ENCODE measurements around the gene EYA2.

Gene EYA2

GRCh38 chr20:47051936-47052526 is 157.4 kb downstream of the EYA2 start:
- ATAC-seq (replicated peaks; ENCODE audit: extremely low read depth, poor library complexity, severe bottlenecking), result no peak
- H3K4me1 Mint-ChIP-seq, result no peaks in the 10 kb centered on the region
- H3K4me3 Mint-ChIP-seq, result no peak overlapping the region
- peaks cover 41% of the 10 kb centered on the region for H3K27me3 Mint-ChIP-seq
- H3K9me3 Mint-ChIP-seq, result peaks cover 5% of the 10 kb centered on the region
- no peaks in the 10 kb centered on the region for H3K36me3 Mint-ChIP-seq (ENCODE audit: insufficient read depth)
- DNase-seq (ENCODE audit: low spot score in 2 of 2), result no peak
- no peak overlapping the region for H3K27ac Mint-ChIP-seq (ENCODE audit: low read depth)

GRCh38 chr20:47054506-47054905 is 159.9 kb downstream of the EYA2 start:
- Mint-ChIP-seq H3K27me3 (peaks cover 40% of the 10 kb centered on the region), H3K36me3 (ENCODE audit: insufficient read depth) (no peaks in the 10 kb centered on the region), H3K9me3 (peaks cover 5% of the 10 kb centered on the region), H3K4me3 (no peak overlapping the region), H3K4me1 (no peaks in the 10 kb centered on the region), H3K27ac (ENCODE audit: low read depth) (no peak overlapping the region)
- ATAC-seq (replicated peaks; ENCODE audit: extremely low read depth, poor library complexity, severe bottlenecking) (no peak), DNase-seq (ENCODE audit: low spot score in 2 of 2) (no peak)

- Mint-ChIP-seq H3K4me3 (no peak overlapping the region), H3K27ac (ENCODE audit: low read depth) (no peak overlapping the region), H3K27me3 (peaks cover 35% of the 10 kb centered on the region), H3K4me1 (no peaks in the 10 kb centered on the region), H3K9me3 (peaks cover 5% of the 10 kb centered on the region), H3K36me3 (ENCODE audit: insufficient read depth) (no peaks in the 10 kb centered on the region)
- no peak for DNase-seq (ENCODE audit: low spot score in 2 of 2)
- ATAC-seq (replicated peaks; ENCODE audit: extremely low read depth, poor library complexity, severe bottlenecking), result no peak
Observed at GRCh38 chr20:47054945-47055344, 160.3 kb downstream of the EYA2 start.

DNA sequence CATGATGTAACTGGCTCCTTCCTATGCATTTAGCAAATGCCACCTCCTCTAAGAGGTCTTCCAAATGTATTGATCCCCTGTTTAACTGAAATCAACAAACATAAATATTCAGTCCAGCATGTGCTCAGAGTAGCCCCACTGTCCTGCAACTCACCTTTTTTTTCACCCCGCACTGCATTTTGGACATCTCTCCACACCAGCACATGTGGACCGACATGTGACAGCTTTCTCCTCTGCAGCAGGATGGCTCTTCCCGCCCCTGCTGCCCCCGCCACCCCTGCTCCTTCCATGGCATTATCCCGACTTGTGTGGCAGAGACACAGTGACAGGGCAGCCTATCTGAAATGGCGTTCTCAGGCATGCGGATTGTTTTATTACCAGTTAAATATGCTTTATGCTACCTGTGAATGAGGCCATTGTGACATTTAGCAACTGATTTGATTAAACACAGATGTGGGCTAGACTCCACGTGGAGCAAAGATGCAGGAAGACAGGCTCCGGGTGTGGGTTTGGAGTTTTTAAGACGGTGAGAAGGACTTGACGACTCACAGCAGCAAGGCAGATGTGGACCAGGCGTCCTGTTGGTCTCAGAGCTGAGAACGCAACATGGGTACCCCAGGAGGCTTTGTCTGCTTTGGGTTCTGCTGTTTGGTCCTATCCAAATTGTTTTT is 161.2 kb downstream of the EYA2 start:
- Mint-ChIP-seq H3K27ac (ENCODE audit: low read depth) (no peak overlapping the region), H3K4me3 (no peak overlapping the region), H3K36me3 (ENCODE audit: insufficient read depth) (no peaks in the 10 kb centered on the region), H3K4me1 (no peaks in the 10 kb centered on the region), H3K27me3 (peaks cover 27% of the 10 kb centered on the region), H3K9me3 (peaks cover 5% of the 10 kb centered on the region)
- ATAC-seq (replicated peaks; ENCODE audit: extremely low read depth, poor library complexity, severe bottlenecking), result no peak
- DNase-seq (ENCODE audit: low spot score in 2 of 2), result no peak

DNA sequence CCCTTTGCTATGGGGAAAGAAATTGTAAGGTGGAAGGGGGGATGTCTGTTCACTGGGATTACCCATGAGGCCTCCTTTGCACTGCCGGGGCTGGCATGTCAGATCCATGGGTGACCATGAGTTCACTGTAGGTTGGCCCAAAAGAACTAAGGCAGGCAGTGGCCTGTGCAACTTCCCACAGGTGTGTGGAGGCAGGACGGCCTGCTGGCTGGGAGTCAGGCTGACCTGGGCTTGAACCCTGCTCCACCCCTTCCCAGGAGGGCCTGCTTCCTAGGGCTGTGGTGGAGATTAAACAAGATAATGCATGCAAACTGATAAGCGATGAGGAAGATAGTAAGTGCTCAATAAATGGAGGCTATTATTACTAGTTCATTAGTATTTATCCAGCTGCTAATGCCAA is 163.0 kb downstream of the EYA2 start:
- no peak for DNase-seq (ENCODE audit: low spot score in 2 of 2)
- no peaks in the 10 kb centered on the region for H3K36me3 Mint-ChIP-seq (ENCODE audit: insufficient read depth)
- no peaks in the 10 kb centered on the region for H3K4me1 Mint-ChIP-seq
- ATAC-seq (replicated peaks; ENCODE audit: extremely low read depth, poor library complexity, severe bottlenecking), result no peak
- H3K27ac Mint-ChIP-seq (ENCODE audit: low read depth), result no peak overlapping the region
- H3K4me3 Mint-ChIP-seq, result no peak overlapping the region
- peaks cover 14% of the 10 kb centered on the region for H3K27me3 Mint-ChIP-seq
- peaks cover 5% of the 10 kb centered on the region for H3K9me3 Mint-ChIP-seq

GRCh38 chr20:47058236-47058635 is 163.6 kb downstream of the EYA2 start:
- no peak for DNase-seq (ENCODE audit: low spot score in 2 of 2)
- Mint-ChIP-seq H3K27me3 (peaks cover 14% of the 10 kb centered on the region), H3K9me3 (peaks cover 5% of the 10 kb centered on the region), H3K36me3 (ENCODE audit: insufficient read depth) (no peaks in the 10 kb centered on the region), H3K27ac (ENCODE audit: low read depth) (no peak overlapping the region), H3K4me1 (no peaks in the 10 kb centered on the region), H3K4me3 (no peak overlapping the region)
- no peak for ATAC-seq (replicated peaks; ENCODE audit: extremely low read depth, poor library complexity, severe bottlenecking)

GRCh38 chr20:47059536-47059935 is 164.9 kb downstream of the EYA2 start:
- no peaks in the 10 kb centered on the region for H3K4me1 Mint-ChIP-seq
- H3K36me3 Mint-ChIP-seq (ENCODE audit: insufficient read depth), result no peaks in the 10 kb centered on the region
- ATAC-seq (replicated peaks; ENCODE audit: extremely low read depth, poor library complexity, severe bottlenecking) (no peak), DNase-seq (ENCODE audit: low spot score in 2 of 2) (no peak)
- peaks cover 7% of the 10 kb centered on the region for H3K9me3 Mint-ChIP-seq
- H3K27me3 Mint-ChIP-seq, result peaks cover 26% of the 10 kb centered on the region
- no peak overlapping the region for H3K4me3 Mint-ChIP-seq
- H3K27ac Mint-ChIP-seq (ENCODE audit: low read depth), result no peak overlapping the region

DNA sequence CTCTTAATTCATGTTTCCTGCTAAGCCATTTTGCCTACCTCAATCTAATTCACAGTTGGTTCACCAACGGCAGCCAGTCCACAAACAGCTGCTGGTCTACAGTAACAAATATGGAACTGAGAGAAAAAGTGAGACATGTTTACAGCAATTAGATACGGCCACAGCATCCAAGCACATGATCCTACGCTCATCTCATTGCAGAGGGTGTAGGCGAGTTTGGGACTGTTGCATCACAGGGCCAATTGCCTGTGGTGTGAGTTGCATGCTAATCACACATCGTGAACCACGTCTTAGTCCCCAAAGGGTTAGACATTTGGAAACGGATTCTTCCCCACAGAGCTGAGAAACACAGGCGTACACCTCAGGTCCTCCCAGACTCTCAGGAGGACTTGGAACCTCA is 166.9 kb downstream of the EYA2 start:
- DNase-seq (ENCODE audit: low spot score in 2 of 2) (no peak), ATAC-seq (replicated peaks; ENCODE audit: extremely low read depth, poor library complexity, severe bottlenecking) (no peak)
- no peaks in the 10 kb centered on the region for H3K4me1 Mint-ChIP-seq
- no peaks in the 10 kb centered on the region for H3K36me3 Mint-ChIP-seq (ENCODE audit: insufficient read depth)
- no peak overlapping the region for H3K27ac Mint-ChIP-seq (ENCODE audit: low read depth)
- peaks cover 33% of the 10 kb centered on the region for H3K27me3 Mint-ChIP-seq
- no peak overlapping the region for H3K4me3 Mint-ChIP-seq
- H3K9me3 Mint-ChIP-seq, result peaks cover 6% of the 10 kb centered on the region

DNA sequence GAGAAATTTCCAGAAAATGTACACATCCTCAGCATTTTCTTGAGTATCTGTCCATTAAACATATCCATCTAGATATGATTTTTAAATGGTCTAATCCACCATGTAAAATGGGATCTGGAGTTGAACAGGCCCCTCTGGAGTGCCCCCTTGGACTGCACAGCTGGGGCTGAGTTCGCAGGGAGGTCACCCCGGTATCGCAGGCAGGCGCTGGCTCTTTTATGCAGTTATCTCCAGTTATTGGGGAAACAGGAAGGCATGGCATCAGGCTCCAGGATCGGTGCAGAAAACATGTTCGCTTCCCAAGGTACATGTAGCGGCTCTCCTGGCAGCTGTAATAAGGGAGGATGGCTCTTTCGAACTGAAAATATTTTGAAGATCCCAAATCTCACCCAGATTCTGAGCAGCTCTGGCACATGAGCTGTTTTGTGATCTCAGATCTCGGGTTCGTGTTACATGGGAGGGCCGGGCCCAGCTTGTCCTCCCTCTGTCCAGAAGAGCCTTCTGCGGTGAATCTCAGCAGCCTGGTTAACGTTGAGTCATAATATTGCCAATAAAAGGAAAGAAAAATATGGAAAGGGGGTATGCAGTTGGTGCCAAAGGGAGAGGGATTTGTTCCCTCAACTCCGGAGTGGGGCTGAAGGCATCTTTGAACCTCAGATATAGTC is 167.7 kb downstream of the EYA2 start:
- peaks cover 6% of the 10 kb centered on the region for H3K9me3 Mint-ChIP-seq
- no peak overlapping the region for H3K4me3 Mint-ChIP-seq
- peaks cover 32% of the 10 kb centered on the region for H3K27me3 Mint-ChIP-seq
- no peaks in the 10 kb centered on the region for H3K4me1 Mint-ChIP-seq
- no peak for ATAC-seq (replicated peaks; ENCODE audit: extremely low read depth, poor library complexity, severe bottlenecking)
- H3K36me3 Mint-ChIP-seq (ENCODE audit: insufficient read depth), result no peaks in the 10 kb centered on the region
- no peak overlapping the region for H3K27ac Mint-ChIP-seq (ENCODE audit: low read depth)
- no peak for DNase-seq (ENCODE audit: low spot score in 2 of 2)

DNA sequence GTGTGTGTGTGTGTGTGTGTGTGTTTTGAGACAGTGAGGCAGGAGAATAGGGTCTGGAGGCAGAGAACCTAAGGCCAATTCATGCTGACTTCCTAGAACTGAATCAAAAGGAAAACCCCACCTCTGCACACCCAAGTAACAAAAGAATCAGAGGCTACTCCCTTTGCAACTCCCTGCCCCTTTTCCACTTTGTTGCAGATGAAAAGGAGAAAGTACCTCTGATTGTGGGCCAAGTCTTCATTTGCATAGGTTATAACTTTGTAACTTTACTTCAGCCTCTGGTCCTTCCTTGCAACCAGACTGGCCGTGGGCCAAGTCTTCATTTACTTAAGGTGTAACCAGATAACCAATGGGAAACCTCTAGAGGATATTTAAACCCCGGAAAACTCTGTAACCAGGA is 168.8 kb downstream of the EYA2 start:
- Mint-ChIP-seq H3K4me3 (no peak overlapping the region), H3K36me3 (ENCODE audit: insufficient read depth) (no peaks in the 10 kb centered on the region), H3K27me3 (peaks cover 21% of the 10 kb centered on the region), H3K27ac (ENCODE audit: low read depth) (no peak overlapping the region), H3K4me1 (no peaks in the 10 kb centered on the region), H3K9me3 (peaks cover 14% of the 10 kb centered on the region)
- ATAC-seq (replicated peaks; ENCODE audit: extremely low read depth, poor library complexity, severe bottlenecking), result no peak
- no peak for DNase-seq (ENCODE audit: low spot score in 2 of 2)

DNA sequence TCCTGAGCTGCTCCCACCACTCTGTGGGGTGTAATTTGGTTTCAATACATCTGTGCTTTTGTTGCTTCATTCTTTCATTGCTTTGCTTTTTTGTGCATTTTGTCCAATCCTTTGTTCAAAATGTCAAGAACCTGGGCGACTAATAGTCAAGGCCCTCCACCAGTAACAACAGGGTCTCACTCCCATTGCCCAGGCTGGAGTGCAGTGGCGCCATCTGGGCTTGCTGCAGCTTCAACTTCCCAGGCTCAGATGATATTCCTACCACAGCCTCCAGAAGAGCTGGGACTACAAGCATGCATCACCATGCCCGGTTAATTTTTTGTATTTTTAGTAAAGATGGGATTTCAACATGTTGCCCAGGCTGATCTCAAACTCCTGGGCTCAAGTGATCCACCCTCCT is 169.2 kb downstream of the EYA2 start:
- DNase-seq (ENCODE audit: low spot score in 2 of 2) (no peak), ATAC-seq (replicated peaks; ENCODE audit: extremely low read depth, poor library complexity, severe bottlenecking) (no peak)
- Mint-ChIP-seq H3K36me3 (ENCODE audit: insufficient read depth) (no peaks in the 10 kb centered on the region), H3K4me1 (no peaks in the 10 kb centered on the region), H3K27me3 (peaks cover 18% of the 10 kb centered on the region), H3K27ac (ENCODE audit: low read depth) (no peak overlapping the region), H3K4me3 (no peak overlapping the region), H3K9me3 (peaks cover 14% of the 10 kb centered on the region)

- ATAC-seq (replicated peaks; ENCODE audit: extremely low read depth, poor library complexity, severe bottlenecking) (no peak), DNase-seq (ENCODE audit: low spot score in 2 of 2) (no peak)
- peaks cover 22% of the 10 kb centered on the region for H3K27me3 Mint-ChIP-seq
- H3K4me3 Mint-ChIP-seq, result no peak overlapping the region
- no peaks in the 10 kb centered on the region for H3K36me3 Mint-ChIP-seq (ENCODE audit: insufficient read depth)
- H3K27ac Mint-ChIP-seq (ENCODE audit: low read depth), result no peak overlapping the region
- peaks cover 14% of the 10 kb centered on the region for H3K9me3 Mint-ChIP-seq
- H3K4me1 Mint-ChIP-seq, result no peaks in the 10 kb centered on the region
Observed at GRCh38 chr20:47066484-47067270, 172.0 kb downstream of the EYA2 start.
